B cell (primary cell): ENCODE results near the gene ING5. TPM values are rescaled to one million over a fixed set of nuclear protein-coding genes. Genes with fewer than 3 reads are reported as not detected.

Experiments used
- ATAC-seq: fragments of 200-7000 bp; cut with Tn5 transposase; one replicate; pipeline ENCODE4 v1.10.0; 2021; ENCODE audit warnings: low read depth, mild to moderate bottlenecking, moderate number of reproducible peaks, moderate library complexity
- CTCF ChIA-PET: fragments of 350-600 bp; sonication (Branson Sonifier 250); formaldehyde crosslinking; loops from one replicate; lab custom pipeline; 2021; ENCODE audit warnings: antibody characterized with exemption, inconsistent platforms; lab: Charles Lee
- POLR2A ChIA-PET: fragments of 350-600 bp; sonication (Branson Sonifier 250); formaldehyde crosslinking; loops from one replicate; lab custom pipeline; 2021; ENCODE audit warnings: antibody characterized with exemption; lab: Charles Lee
- DNase-seq: peaks from one replicate; pipeline ENCODE4 v3.0.0; 2013
- H2AFZ ChIP-seq: 2 replicates; pipeline ENCODE4 v1.6.1; 2012; ENCODE audit warnings: mild to moderate bottlenecking, low read depth, low read length; ENCODE audit not compliant: insufficient read depth, poor library complexity, severe bottlenecking
- H3K27ac ChIP-seq, 2 donors: 1 replicate in 1 of 2; 2 replicates in 1 of 2; pipeline ENCODE4 v1.5.1; 2012 to 2013; ENCODE audit warnings: low read length in 2 of 2, mild to moderate bottlenecking in 2 of 2, moderate library complexity in 1 of 2
- H3K27me3 ChIP-seq, 4 experiments: fragments of 200-600 bp in 1 of 4; sonication (generic) in 1 of 4; replicated peaks in 1 of 4; 1 replicate in 2 of 4; 2 replicates in 2 of 4; pipeline versions ENCODE4 v1.6.1 to v1.7.0; 2013 to 2016; ENCODE audit warnings: low read length in 3 of 4, mild to moderate bottlenecking in 2 of 4, mixed read lengths in 1 of 4, moderate library complexity in 1 of 4; ENCODE audit not compliant: insufficient read depth in 4 of 4, control insufficient read depth in 3 of 4; ENCODE audit errors: control extremely low read depth in 1 of 4
- H3K36me3 ChIP-seq, 2 experiments: replicated peaks in 1 of 2; 1 replicate in 1 of 2; 2 replicates in 1 of 2; pipeline versions ENCODE4 v1.6.1 to v1.7.1; 2013; ENCODE audit warnings: low read length in 1 of 2; ENCODE audit not compliant: insufficient read depth in 2 of 2, control insufficient read depth in 1 of 2; ENCODE audit errors: control extremely low read depth in 1 of 2, extremely low read depth in 1 of 2
- H3K4me1 ChIP-seq, 2 donors: fragments of 200-600 bp in 1 of 2; sonication (generic) in 1 of 2; 1 replicate in 1 of 2; 2 replicates in 1 of 2; pipeline versions ENCODE4 v1.5.1 to v1.6.1; 2013 to 2017; ENCODE audit warnings: low read length in 2 of 2; ENCODE audit not compliant: control insufficient read depth in 2 of 2, insufficient read depth in 2 of 2
- H3K4me2 ChIP-seq: replicated peaks from 2 replicates; pipeline ENCODE3; 2012; ENCODE audit warnings: mild to moderate bottlenecking, low read depth, low read length; ENCODE audit not compliant: poor library complexity, severe bottlenecking
- H3K4me3 ChIP-seq, 5 experiments: fragments of 200-600 bp in 1 of 5; sonication (generic) in 1 of 5; 1 replicate in 3 of 5; 2 replicates in 2 of 5; pipeline versions ENCODE4 v1.5.1 to v1.7.0; 2011 to 2016; ENCODE audit warnings: low read length in 4 of 5, mild to moderate bottlenecking in 4 of 5, low read depth in 2 of 5, control low read depth in 1 of 5, moderate library complexity in 1 of 5; ENCODE audit not compliant: insufficient read depth in 1 of 5; ENCODE audit errors: control extremely low read depth in 1 of 5, extremely low read depth in 1 of 5
- H3K79me2 ChIP-seq: fragments of 200-600 bp; sonication (generic); one replicate; pipeline ENCODE4 v1.6.0; 2016; ENCODE audit warnings: low read length; ENCODE audit not compliant: control insufficient read depth, insufficient read depth
- H3K9ac ChIP-seq: fragments of 200-600 bp; sonication (generic); 2 replicates; pipeline ENCODE4 v1.6.1; 2017; ENCODE audit warnings: mild to moderate bottlenecking, low read length, moderate library complexity
- H3K9me3 ChIP-seq, 3 donors: one replicate each; pipeline versions ENCODE4 v1.6.1 to v1.7.1; 2013; ENCODE audit warnings: low read length in 2 of 3; ENCODE audit not compliant: control insufficient read depth in 2 of 3, insufficient read depth in 1 of 3; ENCODE audit errors: control extremely low read depth in 1 of 3
- H4K20me1 ChIP-seq: 2 replicates; pipeline ENCODE4 v1.6.0; 2012; ENCODE audit warnings: mild to moderate bottlenecking, low read length; ENCODE audit not compliant: insufficient read depth, control insufficient read depth, poor library complexity, severe bottlenecking
- H3K27ac Mint-ChIP-seq: one replicate; pipeline ENCODE4 v1.8.0; 2021; ENCODE audit warnings: mixed read lengths
- H3K27me3 Mint-ChIP-seq: one replicate; pipeline ENCODE4 v1.8.0; 2021; ENCODE audit warnings: mixed read lengths
- H3K4me1 Mint-ChIP-seq: one replicate; pipeline ENCODE4 v1.8.0; 2021; ENCODE audit warnings: mixed read lengths
- H3K4me3 Mint-ChIP-seq: one replicate; pipeline ENCODE4 v1.8.0; 2021; ENCODE audit warnings: mixed read lengths
- H3K9me3 Mint-ChIP-seq: one replicate; pipeline ENCODE4 v1.8.0; 2022; ENCODE audit warnings: mixed read lengths; ENCODE audit not compliant: insufficient read depth
- EZH2 ChIP-seq: IDR thresholded peaks from 2 replicates; pipeline ENCODE4 v1.6.1; 2012; ENCODE audit warnings: borderline replicate concordance, low read depth, mild to moderate bottlenecking, moderate library complexity, low read length; ENCODE audit not compliant: insufficient read depth, poor library complexity, severe bottlenecking
- WGBS: methylation state at CpG from one replicate; pipeline ENCODE4 v1.1.5; 2013; ENCODE audit warnings: missing lambda C conversion rate; ENCODE audit not compliant: insufficient coverage; 5-methylcytosine and 5-hydroxymethylcytosine counted together
- intact Hi-C: fragments of 100-400 bp; cut with micrococcal nuclease; formaldehyde crosslinking; loops from one replicate; pipeline ENCODE4 v1.10.0; 2022
- polyA plus RNA-seq: library from polyadenylated mRNA; depleted of rRNA; stranded (reverse); fragments of >200 nt; gene quantifications from 2 replicates; pipeline ENCODE4 v1.2.3, GENCODE V29; 2012
- total RNA-seq, 2 donors: library from RNA; stranded (reverse); fragments of 120-200 nt in 1 of 2; gene quantifications; 1 replicate in 1 of 2; 2 replicates in 1 of 2; pipeline versions ENCODE4 v1.2.3 to v1.2.4, GENCODE V29; 2013 to 2022
- TF ChIP-seq, protein P1 (sequence below): fragments of 200-600 bp; IDR thresholded peaks from one replicate; pipeline ENCODE4 v1.8.0; 2022; ENCODE audit warnings: antibody characterized with exemption, mild to moderate bottlenecking

The ING5 gene
- total and polyA plus RNA-seq, 2 donors (not counting 1 experiment from before 2014, with no cell fraction given), result 70.7 to 82.9 TPM

DNA sequence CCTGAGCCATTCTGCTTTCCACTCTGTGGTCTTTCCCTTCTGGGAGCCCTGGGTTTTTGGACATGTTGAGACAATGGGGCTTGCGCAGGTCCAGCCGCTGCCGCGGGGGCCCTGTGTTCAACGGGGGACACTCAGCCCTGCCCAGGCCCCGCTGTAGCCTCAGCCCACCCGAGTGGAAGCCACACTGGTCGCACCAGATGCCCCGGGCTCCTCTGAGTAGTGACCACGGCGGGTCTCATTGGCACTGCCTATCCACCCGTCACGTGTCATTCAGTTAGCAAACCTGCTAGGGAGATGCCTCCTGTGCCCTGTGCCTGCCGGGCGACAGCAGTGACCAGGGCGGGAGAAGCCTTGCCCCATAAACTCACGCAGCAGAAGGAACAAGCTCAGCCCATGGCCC lies 51.7 kb downstream of the ING5 start:
- Histone ChIP-seq H3K9ac (no peak overlapping the region), H3K4me1 (no peaks in the 10 kb centered on the region), H3K79me2 (peaks cover 3% of the 10 kb centered on the region), H3K27me3 (no peaks in the 10 kb centered on the region), H3K27ac (no peak overlapping the region), H4K20me1 (no peaks in the 10 kb centered on the region), H3K36me3 (peaks cover 0 to 24% of the 10 kb centered on the region in 2 experiments), H3K9me3 (no peaks in the 10 kb centered on the region), H2AFZ (no peak overlapping the region), H3K4me3 (no peak overlapping the region), H3K4me2 (no peak overlapping the region)
- no peak overlapping the region for H3K27ac Mint-ChIP-seq
- H3K4me3 Mint-ChIP-seq, result no peak overlapping the region
- ATAC-seq (no peak), DNase-seq (no peak)
- no peaks in the 10 kb centered on the region for H3K4me1 Mint-ChIP-seq
- ChIA-PET POLR2A (no interaction called here), CTCF (no interaction called here)
- H3K9me3 Mint-ChIP-seq, result no peaks in the 10 kb centered on the region
- H3K27me3 Mint-ChIP-seq, result no peaks in the 10 kb centered on the region
- intact Hi-C loops, result no loop called here
- TF ChIP-seq, protein P1, sequence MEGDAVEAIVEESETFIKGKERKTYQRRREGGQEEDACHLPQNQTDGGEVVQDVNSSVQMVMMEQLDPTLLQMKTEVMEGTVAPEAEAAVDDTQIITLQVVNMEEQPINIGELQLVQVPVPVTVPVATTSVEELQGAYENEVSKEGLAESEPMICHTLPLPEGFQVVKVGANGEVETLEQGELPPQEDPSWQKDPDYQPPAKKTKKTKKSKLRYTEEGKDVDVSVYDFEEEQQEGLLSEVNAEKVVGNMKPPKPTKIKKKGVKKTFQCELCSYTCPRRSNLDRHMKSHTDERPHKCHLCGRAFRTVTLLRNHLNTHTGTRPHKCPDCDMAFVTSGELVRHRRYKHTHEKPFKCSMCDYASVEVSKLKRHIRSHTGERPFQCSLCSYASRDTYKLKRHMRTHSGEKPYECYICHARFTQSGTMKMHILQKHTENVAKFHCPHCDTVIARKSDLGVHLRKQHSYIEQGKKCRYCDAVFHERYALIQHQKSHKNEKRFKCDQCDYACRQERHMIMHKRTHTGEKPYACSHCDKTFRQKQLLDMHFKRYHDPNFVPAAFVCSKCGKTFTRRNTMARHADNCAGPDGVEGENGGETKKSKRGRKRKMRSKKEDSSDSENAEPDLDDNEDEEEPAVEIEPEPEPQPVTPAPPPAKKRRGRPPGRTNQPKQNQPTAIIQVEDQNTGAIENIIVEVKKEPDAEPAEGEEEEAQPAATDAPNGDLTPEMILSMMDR, result no peak
- TF ChIP-seq EZH2, result no peak
- WGBS, result 99% methylated on average over 17 of the region's 17 CpGs

DNA sequence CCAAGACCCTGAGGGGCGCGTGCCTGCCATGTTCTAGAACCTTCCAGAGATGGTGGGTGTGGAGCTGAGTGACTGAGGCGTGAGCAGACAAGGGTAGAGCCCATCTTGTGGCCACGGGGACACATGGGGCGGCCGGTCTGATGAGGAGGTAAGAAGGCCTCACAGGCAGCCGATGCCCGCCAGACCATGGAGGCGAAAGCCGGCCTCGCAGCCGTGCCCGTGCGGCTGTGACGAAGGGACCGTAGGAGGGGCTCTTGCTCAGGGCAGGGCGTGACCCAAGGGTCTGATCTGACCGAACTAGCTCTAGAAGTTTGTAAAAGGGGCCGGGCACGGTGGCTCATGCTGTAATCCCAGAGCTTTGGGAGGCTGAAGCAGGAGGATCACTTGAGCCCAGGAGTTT lies 52.2 kb downstream of the ING5 start:
- no peak overlapping the region for H3K27ac ChIP-seq
- DNase-seq (no peak), ATAC-seq (no peak)
- Mint-ChIP-seq H3K27ac (no peak overlapping the region), H3K4me1 (no peaks in the 10 kb centered on the region), H3K9me3 (no peaks in the 10 kb centered on the region), H3K27me3 (no peaks in the 10 kb centered on the region), H3K4me3 (no peak overlapping the region)
- no peaks in the 10 kb centered on the region for H3K4me1 ChIP-seq
- no peaks in the 10 kb centered on the region for H3K27me3 ChIP-seq
- peaks cover 0 to 21% of the 10 kb centered on the region in 2 experiments for H3K36me3 ChIP-seq
- TF ChIP-seq, protein P1, result no peak
- no peak for TF ChIP-seq EZH2
- WGBS, result 98% methylated on average over 20 of the region's 20 CpGs
- H3K4me2 ChIP-seq, result no peak overlapping the region
- ChIA-PET POLR2A (no interaction called here), CTCF (no interaction called here)
- intact Hi-C loops, result no loop called here
- no peaks in the 10 kb centered on the region for H3K9me3 ChIP-seq
- no peaks in the 10 kb centered on the region for H4K20me1 ChIP-seq
- no peak overlapping the region for H3K4me3 ChIP-seq
- no peak overlapping the region for H2AFZ ChIP-seq
- no peak overlapping the region for H3K9ac ChIP-seq
- peaks cover 3% of the 10 kb centered on the region for H3K79me2 ChIP-seq
